Measurements from ENCODE around the gene NRN1.
"Not testable (repeated sequence)": the region's sequence is repeated elsewhere in the genome, so short reads cannot be mapped to it uniquely, and the experiment has no call there.

NRN1 gene

GRCh38 chr6:6006428-6007365 lies at the start of gene NRN1:
Gene NRN1 (minus strand): TSS chr6:6006925. CDS start chr6:6006749, 176 bp downstream.
- DNase-seq (ENCODE audit: low read depth), result no peak

GRCh38 chr6:6052216-6052615 lies 45.5 kb upstream of the NRN1 start:
- DNase-seq (ENCODE audit: low read depth), result no peak

- no peak for DNase-seq (ENCODE audit: low read depth)
Observed at GRCh38 chr6:6046716-6047115, 40.0 kb upstream of the NRN1 start.

GRCh38 chr6:6039946-6040509 lies 33.3 kb upstream of the NRN1 start:
- no peak for DNase-seq (ENCODE audit: low read depth)

- DNase-seq (ENCODE audit: low read depth), result no peak
Observed at GRCh38 chr6:6037179-6037578, 30.5 kb upstream of the NRN1 start.

- DNase-seq (ENCODE audit: low read depth), result no peak
Observed at GRCh38 chr6:6033858-6034257, 27.1 kb upstream of the NRN1 start.

GRCh38 chr6:6026513-6027205 lies 19.9 kb upstream of the NRN1 start:
- no peak for DNase-seq (ENCODE audit: low read depth)

- no peak for DNase-seq (ENCODE audit: low read depth)
Observed at GRCh38 chr6:6025736-6026135, 19.0 kb upstream of the NRN1 start.

GRCh38 chr6:6024220-6024619 lies 17.5 kb upstream of the NRN1 start:
- no peak for DNase-seq (ENCODE audit: low read depth)

GRCh38 chr6:6022841-6023240 lies 16.1 kb upstream of the NRN1 start:
- DNase-seq (ENCODE audit: low read depth), result not testable (repeated sequence)

GRCh38 chr6:6008648-6009421 lies 2.1 kb upstream of the NRN1 start:
- peak; percentile 72 for DNase-seq (ENCODE audit: low read depth)

GRCh38 chr6:6008089-6008647 lies 1.4 kb upstream of the NRN1 start:
- no peak for DNase-seq (ENCODE audit: low read depth)

GRCh38 chr6:6007366-6008088 lies 802 bp upstream of the NRN1 start:
- no peak for DNase-seq (ENCODE audit: low read depth)

GRCh38 chr6:6006006-6006427 lies 708 bp downstream of the NRN1 start:
- no peak for DNase-seq (ENCODE audit: low read depth)

GRCh38 chr6:6005051-6006005 lies 1.4 kb downstream of the NRN1 start:
- no peak for DNase-seq (ENCODE audit: low read depth)

GRCh38 chr6:6004390-6004995 lies 2.2 kb downstream of the NRN1 start:
- no peak for DNase-seq (ENCODE audit: low read depth)

- no peak for DNase-seq (ENCODE audit: low read depth)
Observed at GRCh38 chr6:6003621-6004366, 2.9 kb downstream of the NRN1 start.

GRCh38 chr6:6002848-6003620 lies 3.7 kb downstream of the NRN1 start:
- no peak for DNase-seq (ENCODE audit: low read depth)
